Cerebellar nuclear complex (tissue), 1 donor: ENCODE data around the gene MED10.

Source experiments
- DNase-seq, 2 experiments: peaks; one replicate each; lab custom pipeline; 2025; lab: John Stamatoyannopoulos, UW

The MED10 gene

DNA sequence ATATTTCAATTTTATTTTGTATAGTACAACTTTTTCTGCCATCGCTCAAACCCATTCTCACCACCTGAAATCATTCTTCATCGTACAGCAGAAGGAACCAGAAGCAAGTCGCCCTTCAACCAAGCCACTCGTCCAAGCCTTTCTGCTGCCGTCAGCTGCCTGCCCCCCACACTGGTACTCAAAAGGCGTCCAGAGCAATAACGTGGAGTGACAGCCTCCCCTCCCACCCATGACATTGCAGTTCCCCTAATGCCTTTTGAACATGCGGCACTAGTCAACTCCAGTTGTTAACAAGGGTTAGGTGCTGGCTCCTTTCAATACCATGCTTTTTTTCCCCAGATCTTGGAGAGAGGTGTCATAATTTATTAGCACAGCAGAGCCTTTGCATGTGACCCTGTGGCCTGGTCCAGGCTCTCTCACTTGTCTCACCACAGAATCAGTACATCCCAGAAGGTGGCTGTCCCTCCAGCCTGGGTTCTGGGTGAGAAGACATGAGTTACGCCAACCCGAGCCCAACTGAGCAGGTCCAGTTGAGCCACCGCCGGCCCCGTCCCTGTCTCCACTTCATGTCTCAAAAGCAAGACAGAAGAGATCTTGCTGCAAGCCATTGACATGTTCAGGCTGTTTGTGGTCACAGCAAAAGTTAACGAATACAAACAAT, 20.4 kb upstream of the MED10 start:
- DNase-seq: no peak

GRCh38 chr5:6397536-6398269, 19.4 kb upstream of the MED10 start:
- no peak for DNase-seq

DNA sequence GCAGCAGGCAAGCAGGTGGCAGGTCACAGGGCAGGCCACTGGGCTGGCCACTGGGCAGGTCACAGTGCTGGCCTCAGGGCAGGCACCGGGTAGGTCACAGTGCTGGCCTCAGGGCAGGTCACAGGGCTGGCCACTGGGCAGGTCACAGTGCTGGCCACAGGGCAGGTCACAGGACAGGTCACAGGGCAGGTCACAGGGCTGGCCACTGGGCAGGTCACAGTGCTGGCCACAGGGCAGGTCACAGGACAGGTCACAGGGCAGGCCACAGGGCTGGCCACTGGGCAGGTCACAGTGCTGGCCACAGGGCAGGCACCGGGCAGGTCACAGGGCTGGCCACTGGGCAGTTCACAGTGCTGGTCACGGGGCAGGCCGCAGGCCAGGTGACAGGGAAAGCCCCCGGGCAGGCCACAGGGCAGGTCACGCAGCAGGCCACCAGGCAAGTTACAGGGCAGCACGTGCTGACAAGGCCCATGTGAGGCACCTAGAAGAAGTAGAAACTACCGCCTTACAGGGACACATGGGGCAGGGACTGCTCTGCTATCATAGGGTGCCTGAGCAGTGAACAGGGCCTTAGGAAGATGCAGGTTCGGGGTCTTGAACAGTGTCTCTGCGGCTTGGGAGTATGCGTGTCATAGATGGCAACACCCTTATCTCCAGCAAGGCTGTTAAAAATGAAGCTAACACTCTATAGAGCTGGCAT, 18.6 kb upstream of the MED10 start:
- no peak for DNase-seq

DNA sequence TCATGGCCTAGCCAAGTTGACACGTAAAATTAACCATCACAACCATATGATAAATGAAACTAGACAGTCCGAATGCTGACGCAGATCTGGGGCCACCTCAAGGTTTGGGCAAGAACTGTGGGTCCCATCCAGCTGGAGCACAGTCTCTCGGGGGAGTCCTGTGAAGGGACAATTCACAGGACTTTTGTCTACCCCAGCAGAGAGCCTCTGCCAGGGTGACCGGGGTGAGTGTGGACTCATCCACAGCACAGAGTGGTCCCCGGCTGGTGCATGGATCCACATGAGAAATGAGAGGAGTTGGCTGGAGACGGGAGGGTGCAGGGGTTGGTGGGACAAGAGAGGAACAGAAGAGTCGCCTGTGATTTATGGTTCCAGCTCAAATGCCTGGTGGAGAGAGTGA, 17.7 kb upstream of the MED10 start:
- DNase-seq: no peak

- DNase-seq: peak in 1 of 2 experiments; percentile 22
Observed at GRCh38 chr5:6395621-6396020, 17.3 kb upstream of the MED10 start.

DNA sequence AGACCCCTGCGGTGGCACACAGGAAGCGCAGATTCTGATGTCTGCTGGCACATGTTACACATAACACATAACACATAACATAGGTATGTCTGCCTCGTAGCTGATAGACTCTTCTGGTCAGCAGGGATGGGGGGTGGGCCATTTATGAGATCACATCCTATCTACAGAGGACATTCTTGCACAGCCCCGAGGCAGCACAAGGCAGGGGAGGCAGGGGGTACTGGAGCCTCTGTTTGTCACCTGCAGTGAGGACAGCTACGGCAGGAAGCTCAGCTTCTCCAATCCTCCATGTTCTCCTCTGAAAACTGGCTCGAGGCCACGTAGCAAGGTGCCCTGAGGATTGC, 16.7 kb upstream of the MED10 start:
- DNase-seq: no peak

DNA sequence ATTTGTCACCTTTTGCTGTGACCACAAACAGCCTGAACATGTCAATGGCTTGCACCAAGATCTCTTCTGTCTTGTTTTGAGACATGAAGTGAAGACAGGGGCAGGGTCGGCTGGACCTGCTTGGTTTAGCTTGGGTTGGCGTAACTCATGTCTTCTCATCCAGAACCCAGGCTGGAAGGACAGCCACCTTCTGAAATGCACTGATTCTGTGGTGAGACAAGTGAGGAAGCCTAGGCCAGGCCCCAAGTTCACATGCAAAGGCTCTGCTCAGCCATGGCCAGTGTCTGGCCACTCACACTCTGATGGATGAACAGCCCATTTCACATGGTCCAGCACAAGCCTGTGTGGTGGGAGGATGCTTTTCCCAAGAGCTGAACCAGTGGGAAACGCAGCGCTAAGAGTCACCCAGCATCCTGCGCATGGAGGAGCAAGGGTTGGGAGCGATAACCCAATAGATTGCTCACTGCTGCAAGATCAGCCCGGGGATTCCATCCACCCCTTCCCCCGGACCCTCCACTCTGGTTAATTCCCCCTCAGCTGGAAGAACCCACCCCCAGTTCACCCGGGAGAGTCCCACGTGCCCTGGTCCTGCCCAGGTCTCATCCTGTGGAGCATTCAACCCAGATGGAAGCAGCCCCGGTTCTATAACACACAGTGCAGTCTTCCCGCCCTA, 16.2 kb upstream of the MED10 start:
- no peak for DNase-seq

DNA sequence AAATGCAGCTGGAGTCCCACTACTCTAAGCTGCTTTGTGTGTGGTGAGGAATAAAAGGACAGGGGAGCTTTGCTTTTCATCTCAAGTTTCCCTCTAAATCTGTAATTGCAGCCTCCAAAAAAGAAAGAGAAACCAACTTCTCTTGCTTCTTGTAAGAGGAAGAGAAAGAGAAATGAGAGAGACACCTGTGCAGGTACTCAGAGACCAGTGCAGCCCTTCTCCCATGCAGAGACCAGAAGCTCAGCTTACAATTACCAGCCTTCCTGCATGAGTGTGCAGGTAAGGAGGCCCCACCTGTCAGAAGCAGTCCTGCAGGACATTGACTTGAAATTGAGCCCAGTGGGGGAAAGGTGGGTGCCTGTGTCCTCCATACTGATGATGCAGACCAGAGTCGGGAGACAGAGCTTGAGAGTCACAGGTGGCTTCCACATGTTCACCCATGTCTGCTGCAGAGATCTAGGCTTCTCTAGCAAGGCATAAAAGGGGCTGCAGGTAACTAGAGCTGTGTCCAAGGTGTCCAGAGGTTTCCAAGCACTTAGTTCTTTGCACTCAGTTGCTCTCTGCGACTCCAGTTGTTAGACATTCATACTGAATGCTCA, 15.3 kb upstream of the MED10 start:
- no peak for DNase-seq

- DNase-seq: no peak
Observed at GRCh38 chr5:6392561-6392960, 14.2 kb upstream of the MED10 start.

GRCh38 chr5:6391151-6391550, 12.8 kb upstream of the MED10 start:
- DNase-seq: no peak

- DNase-seq: no peak
Observed at GRCh38 chr5:6389946-6390530, 11.7 kb upstream of the MED10 start.

GRCh38 chr5:6389397-6389796, 11.1 kb upstream of the MED10 start:
- DNase-seq: no peak

GRCh38 chr5:6387970-6388369, 9.6 kb upstream of the MED10 start:
- DNase-seq: no peak

DNA sequence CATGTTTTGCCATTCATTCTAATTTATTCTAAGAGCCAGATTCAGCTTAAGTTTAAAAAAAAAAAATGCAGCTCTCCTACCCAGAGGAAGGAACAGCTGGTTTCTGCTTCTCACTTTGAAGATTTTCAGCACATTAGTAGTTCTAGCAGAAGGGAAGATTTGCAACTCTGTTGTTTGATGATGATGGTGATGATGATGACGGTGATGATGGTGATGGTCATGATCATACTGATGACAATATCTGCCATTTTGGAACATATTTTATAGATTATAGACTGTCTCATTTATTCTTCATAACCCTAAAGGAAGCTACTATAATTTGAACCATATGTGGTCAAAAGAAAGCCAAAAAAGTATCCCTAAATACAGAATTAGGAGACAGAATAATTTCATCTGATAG, 7.9 kb upstream of the MED10 start:
- DNase-seq: no peak

DNA sequence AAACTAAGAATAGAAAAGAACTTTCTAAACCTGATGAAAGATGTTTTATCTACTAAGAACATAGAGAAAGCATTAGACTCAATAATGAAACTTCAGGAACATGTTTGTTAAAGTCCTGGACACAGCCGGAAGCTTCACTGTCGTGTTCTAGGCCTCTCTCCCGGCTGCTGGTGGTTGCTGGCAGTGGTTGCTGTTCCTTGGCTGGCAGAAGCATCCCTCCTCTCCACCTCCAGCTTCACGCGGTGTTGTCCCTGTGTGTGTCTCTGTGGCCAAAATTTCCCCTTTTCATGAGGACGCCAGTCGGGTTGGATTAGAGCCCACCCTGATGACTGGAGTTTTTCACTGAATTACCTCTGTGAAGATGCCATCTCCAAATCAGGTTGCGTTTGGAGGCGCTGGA, 6.5 kb upstream of the MED10 start:
- no peak for DNase-seq

DNA sequence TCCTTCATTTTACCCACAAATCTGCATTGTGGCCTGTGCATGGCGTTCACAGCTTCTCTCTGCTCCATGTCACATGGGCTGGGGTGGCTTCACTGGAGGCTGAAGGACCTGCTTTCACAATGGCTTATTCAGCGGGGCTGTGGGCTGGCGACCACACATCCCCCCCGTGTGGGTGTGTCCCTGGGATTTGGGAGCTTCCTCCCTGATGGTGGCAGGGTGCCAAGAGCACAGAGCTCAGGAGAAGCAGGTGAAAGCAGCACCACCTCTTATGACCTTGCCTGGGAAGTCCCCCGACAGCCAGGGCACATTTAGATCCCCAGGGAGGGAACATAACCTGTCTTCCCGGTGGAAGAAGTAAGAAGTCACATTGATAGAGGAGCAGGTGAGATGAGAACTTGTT, 5.0 kb upstream of the MED10 start:
- DNase-seq: no peak

DNA sequence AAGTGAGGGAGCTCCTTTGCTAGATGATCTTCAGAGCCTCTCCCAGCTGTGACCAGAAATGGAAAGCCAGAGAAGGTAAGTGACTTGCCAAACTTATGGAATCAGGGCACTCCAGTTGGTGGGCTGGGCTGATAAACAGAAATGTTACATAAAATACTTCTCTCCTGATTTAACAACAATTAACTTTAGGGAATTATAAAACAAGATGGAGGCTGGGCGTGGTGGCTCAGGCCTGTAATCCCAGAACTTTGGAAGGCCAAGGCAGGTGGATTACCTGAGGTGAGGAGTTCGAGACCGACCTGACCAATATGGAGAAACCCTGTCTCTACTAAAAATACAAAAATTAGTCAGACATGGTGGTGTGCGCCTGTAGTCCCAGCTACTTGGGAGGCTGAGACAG, 899 bp upstream of the MED10 start:
- no peak for DNase-seq

- no peak for DNase-seq
Observed at GRCh38 chr5:6378766-6379103, 388 bp upstream of the MED10 start.

DNA sequence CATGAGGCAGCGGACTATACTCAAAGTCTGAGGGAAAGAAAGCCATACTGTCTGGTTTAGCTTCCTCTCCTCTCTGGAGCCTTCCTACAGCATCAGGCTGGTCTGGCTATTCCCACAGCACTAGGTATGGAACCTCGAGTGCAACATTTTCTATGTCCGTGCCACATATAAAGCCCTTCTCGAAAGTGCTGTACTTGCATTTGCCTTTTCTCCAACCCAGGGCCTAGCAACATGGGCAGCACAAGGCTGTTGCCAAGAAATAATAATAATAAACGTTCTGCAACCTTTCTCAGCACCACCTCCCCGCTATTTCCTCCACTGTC, 804 bp downstream of the MED10 start:
- no peak for DNase-seq

- no peak for DNase-seq
Observed at GRCh38 chr5:6376974-6377520, 1.3 kb downstream of the MED10 start.

DNA sequence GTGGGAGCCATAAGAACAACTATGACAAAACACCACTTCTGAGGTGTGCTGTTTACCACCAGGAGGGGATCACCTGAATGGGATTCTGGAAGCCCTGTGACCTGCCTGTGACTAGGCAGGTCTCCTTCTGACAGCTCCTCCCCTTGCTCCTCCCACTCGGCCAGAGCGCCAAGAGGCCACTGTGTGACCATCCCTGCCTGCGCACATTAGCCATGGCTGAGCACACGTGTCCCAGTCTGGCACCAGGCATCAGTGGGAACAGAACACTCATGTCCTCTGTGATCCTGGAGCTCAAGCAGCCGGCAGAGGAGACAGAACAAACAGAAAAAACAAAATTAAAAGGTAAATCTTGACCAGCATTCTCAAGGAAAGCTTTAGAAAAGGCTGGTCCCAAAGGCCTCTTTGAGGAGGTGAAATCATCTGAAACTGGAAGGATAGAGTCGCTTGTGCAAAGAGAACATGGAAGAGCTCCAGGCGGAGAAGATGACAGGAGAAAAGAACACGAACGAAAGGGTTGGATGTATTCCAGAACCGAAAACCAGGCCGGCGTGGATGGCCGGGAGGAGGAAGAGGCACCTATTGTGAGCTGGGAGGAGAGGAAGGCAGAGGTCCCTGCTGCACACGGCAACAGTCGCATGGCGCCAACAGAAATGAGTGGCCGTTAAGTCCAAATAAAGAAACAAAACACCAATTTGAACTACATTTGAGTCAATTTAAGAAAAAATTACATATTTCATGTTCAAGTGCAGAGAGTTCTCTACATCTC, 5.1 kb downstream of the MED10 start:
- no peak for DNase-seq
